ACHN (cell line): ENCODE data around the gene C11orf21.

Source experiments
- DNase-seq: peaks from one replicate; pipeline ENCODE4 v3.0.0-alpha.2; 2015
- in situ Hi-C: cut with HindIII; loops from 2 replicates; pipeline ENCODE4 v1.10.0; 2017; ENCODE audit warnings: low sequenced_read_pairs, low pct_ligation_motif_present, low pct_unique_long_range_greater_than_20kb

Gene C11orf21

DNA sequence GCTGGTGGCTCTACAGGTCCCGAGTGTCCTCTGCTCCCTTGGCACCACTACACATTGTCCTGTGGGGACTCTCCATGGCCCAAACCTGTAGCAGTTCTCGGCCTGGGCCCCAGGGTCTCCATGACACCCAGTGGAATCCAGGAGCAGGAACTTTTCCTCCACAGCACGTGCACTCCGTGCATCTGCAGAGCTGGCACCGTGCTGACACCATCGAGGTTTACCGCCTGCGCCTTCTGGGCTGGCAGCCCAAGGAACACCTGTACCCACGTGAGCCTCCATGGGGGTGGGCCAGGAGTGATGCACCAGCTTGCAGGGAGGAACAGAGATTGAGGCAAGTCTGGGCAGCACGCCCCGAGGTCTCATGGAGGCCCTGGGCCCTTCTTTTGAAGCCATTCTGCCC, 25.3 kb upstream of the C11orf21 start:
- in situ Hi-C loops, result no loop called here
- no peak for DNase-seq

DNA sequence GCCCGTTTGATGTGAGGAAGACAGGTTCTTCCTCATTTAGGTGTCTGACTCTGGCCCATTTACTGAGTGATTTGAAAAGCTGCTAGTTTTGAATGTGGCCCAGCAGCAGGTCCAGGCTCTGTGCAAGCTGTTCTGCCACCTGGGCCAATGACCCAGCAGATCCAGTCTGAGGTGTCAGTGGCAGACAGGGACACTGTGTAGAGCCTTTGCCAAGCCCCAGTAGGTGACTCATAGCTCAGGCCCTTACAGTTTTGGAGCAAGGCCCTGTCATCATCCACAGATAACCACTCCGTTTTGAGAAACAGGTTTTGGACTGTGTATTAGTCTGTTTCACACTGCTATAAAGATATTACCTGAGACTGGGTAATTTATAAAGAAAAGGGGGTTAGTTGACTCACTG, 24.0 kb upstream of the C11orf21 start:
- no peak for DNase-seq
- in situ Hi-C loops, result no loop called here

DNA sequence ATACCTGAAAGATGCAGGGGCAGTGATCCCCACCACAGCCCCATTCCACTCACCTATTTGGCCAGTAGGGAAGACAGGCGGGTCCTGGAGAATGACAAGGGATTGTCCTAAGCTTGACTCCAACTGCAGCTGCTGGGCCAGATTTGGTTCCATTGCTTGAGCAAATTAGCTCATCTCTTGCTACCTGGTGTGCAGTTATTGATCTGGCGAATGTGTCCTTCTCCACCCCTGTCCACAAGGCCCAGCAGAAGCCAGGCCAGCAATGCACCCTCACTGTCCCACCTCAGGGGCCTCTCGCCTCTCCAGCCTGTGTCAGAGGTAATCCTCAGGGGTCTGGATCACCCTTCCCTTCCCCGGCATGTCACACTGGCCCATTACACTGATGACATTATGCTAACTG, 23.4 kb upstream of the C11orf21 start:
- DNase-seq, result no peak
- in situ Hi-C loops, result no loop called here

DNA sequence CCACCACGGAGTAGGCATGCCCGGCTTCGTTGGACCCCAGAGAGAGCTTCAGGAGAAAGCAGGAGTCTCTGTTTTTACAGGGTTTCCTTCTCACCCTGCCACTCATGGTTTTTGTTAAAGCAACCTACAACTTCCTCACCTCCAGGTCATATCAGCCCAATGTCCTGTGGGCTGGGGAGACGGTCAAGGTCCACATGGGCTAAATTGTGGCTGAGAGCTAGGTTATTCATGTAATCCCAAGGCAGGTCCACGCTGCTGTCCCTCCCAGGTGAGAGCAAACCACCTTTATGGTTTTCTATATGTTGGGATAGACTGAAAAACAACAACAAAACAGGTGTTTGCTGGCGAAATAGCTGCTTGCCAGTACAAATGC, 19.6 kb upstream of the C11orf21 start:
- DNase-seq, result no peak
- in situ Hi-C loops, result no loop called here

DNA sequence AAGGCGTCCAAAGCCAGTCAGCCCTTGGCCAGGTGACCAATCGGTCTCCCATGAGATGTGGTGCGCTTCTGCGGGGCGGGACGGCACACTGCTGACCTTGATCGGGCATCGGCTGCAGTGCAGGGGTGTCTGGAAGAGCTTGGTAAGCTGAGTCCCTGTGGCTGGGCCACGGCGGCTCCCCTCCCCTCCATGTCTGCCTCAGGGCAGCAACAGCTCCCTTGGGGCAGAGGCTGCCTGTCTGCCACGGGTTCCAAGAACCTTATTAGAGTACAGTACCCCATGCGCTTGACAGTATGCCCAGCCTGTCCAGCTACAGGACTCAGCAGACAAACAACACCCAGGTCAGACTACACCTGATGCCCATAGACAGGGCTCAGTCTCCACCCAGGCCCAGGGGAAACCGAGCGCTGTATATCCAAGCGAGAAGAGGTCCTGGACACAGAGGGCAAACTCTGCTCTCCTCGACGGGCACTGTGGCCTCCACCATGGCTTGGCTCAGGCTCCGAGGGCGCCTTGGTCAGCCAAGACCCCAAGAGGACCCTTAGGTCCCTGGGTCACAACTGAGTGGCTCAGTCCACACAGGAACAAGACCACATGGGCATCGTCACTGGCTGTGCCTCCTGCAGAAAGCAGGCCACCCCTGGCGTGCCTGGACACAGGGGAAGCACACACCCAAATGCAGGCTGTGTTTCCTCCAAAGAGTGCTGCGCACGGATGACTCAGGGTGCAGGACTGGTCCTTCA, 19.0 kb upstream of the C11orf21 start:
- in situ Hi-C loops, result no loop called here
- DNase-seq, result no peak

DNA sequence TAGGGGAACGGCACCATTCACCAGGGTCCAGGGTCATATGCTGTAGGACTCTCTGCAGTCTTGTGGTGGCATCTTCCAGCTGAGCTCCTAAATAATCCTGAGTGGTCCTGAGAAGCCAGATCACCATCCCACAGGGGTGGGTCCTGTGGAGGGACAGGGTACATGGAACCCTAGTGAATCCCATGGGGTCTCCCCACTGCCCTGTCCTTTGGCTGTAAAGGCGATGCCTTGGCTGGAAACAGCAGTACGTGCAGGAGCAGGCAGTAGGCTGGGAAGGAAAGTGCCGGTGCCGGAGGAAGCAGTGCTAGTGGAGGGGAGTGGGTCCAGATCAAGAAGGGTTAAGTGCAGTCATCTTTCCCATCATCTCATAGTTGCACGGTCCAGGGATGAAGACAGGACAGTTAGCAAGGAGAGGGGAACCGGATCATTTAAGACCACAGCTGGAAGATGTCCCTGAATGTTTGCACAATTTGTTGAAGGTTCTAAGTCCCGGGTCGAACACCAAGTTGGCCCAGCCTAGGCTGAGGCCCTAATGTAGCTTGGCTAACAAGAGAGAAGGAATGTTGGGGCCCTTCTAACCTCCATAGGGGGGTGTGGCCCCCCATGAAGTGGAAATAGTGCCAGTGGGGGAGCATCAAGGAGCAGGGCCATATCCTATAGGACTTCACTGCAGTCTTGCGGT, 18.2 kb upstream of the C11orf21 start:
- in situ Hi-C loops, result no loop called here
- DNase-seq, result no peak

DNA sequence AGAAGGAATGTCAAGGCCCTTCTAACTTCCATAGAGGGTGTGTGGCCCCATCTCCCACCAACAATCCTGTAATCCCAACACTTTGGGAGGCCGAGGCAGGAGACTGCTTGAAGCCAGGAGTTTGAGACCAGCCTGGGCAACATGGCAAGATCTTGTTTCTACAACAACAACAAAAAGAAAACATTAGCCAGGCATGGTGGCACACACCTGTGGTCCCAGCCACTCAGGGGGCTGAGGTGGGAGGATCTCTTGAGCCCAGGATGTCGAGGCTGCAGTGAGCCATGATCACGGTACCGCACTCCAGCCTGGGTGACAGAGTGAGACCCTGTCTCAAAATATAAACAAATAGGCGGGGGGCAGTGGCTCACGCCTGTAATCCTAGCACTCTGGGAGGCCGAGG, 17.0 kb upstream of the C11orf21 start:
- no peak for DNase-seq
- in situ Hi-C loops, result no loop called here

DNA sequence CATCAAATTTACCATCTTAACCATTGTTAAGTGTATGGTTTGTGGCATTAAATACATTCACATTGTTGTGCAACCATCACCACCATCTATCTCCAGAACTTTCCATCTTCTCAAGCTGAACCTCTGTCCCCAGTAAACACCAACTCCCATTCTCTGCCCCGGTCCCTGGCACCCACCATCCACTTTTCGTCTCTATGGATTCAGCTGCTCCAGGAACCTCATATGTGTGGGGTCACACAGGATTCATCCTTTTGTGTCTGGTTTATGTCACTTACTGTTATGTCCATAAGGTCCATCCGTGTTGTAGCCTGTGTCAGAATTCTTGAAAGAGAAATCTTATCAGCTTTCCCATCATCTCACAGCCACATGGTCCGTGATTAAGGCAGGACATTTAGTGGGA, 16.4 kb upstream of the C11orf21 start:
- in situ Hi-C loops, result no loop called here
- DNase-seq, result no peak

DNA sequence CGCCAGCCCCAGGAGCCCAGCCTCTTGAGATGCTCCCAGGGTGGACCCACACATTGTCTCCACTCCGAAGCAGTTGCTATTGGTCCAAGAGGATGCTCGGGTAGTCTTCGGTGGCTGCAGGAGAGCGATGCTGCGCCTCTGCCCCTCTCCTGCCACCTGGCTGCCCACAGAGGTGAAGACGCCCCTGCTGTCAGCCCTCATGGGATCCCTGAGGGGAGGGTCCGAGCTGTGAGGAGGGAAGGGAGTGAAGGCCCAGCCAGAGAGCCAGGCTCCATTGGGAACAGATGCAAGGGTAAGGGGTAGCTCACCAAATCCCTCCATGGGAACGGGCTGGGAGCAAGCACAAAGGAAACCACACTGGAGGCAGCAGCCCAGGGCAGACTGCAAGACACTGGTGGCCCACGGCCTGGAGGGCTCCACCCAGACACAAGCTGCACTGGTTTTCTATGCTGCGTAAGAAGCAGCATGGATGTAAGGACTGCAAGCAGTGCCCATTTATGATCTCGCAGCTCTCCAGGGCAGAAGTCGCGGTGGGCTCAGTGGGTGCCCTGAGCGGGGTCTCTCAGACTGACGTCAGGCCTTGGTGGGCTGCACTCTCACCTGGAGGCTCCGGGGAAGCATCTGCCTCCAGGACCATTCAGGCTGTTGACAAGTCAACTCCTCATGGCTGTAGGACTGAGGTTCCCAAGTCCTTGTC, 15.8 kb upstream of the C11orf21 start:
- DNase-seq, result no peak
- in situ Hi-C loops, result no loop called here

DNA sequence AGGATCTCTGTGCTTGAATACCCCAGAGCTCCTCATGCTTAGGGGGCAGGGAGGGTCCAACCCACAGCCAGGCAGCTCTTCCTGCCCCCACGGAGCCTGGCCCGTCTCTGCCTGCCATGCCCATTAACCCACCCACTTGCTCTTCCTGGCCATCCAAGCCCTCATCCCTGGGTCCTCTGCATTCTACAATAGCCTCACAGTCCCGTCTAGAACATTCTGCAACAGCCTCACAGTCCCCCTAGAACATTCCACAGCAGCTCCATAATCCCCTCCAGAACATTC, 15.2 kb upstream of the C11orf21 start:
- DNase-seq, result no peak
- in situ Hi-C loops, result no loop called here

DNA sequence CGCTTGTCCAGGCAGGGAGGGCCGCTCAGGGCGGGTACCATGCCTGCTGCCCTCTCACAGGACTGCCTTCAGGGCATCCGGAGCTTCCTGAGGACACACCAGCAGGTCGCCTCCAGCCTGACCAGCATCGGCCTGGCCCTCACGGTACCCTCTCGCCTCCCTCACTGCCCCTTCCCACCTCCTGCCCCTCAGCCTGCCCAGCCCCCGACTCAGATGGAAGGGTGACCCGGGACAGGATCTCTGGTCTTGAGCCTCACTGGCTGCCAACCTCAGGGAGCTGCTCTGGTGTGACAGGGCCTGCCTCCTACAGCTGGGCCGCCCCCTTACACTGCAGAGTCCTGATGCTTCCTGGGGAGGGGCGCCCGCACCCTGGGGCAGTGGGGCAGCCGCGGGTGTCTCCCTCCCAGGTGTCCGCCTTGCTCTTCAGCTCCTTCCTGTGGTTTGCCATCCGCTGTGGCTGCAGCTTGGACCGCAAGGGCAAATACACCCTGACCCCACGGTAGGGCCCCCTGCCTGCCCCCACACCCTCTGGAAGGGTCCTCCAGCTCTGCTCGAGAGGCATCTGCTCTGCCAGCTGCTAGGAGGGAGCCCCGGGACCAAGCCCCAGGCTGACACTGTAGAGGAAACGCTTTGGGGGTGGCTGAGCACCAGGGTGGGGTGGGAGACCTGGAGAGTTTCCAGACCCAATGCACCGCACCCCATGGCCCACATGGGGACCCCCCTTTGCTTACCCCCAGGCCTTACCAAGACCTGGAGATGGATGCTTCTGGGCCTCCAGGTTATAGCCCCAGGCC, 14.6 kb upstream of the C11orf21 start:
- DNase-seq, result no peak
- in situ Hi-C loops, result no loop called here

DNA sequence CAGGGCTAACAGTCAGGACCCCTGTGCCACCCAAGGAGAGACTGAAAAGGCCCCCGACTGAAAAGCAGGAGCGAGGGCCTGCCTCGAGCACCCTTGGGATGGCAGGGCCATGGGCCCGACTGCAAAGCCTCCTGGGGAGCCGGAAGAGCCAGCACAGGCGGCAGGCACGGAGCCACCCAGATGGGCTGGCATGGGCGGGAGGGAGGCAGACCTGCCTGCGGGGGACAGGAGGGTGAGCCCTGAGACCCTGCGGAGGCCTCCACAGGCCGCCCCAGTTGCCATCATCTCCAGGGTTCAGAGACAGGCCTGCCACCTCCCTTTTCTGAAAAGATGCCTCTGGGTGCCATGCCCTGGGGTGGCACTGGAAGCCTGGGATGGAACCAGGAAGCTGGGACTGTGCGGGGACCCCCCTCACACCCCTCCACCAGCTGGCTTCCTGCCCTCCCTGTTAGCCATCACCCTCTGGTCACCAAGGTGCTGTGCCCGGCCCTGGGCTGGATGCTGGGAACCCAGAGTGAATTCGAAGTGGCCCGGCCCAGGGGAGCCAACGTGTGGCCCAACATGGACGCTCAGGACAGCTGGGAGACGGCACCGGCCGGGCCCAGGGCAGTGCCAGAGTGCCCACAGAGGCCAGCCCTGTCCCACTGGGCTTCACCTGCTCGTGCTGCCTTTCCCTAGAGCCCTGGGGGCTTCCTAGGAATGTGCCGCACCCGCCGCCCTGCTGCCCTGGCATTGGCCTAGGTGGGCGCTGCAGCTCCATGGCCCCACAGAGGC, 13.9 kb upstream of the C11orf21 start:
- DNase-seq, result no peak
- in situ Hi-C loops, result no loop called here

DNA sequence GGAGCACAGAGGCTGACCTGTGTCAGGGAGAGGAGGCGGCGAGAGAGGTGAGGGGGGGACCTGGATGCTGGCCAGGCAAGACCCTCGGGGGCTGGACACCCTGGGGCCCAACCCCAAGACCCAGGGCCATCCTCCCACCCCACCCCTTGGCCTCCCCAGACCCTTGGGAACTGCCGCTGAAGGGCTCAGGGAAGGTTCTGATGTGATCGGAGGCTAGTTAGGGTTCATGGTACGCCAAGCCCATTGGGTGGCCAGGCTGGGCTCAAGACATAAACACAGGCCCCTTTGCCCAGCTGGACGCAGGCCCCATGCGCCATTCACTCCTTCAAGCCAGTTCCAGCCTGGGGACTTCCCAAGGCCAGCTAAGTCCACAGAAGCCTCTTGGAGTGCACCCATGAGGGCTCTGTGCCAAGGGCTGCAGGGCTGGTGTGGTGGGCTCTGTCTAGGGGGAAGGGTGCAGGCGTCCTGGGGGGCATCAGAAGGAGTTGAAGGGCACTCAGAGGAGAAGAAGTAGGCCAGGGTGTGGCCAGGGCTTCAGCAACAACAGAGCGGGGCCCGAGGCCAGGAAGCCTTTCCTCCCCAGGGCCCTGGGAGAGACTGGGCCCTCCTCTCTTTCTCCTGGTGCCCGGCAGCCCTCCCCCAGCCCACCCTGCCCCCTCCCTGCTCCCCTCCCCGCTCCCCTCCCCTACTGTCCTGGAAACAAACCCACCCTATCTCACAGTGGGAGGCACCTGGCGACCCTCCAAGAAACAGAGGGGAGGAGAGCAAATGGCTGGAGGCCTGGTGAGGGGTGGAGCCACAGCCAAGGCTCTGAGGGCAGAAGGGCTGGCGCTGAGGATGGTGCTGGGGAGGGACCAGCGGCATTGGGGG, 13.0 kb upstream of the C11orf21 start:
- in situ Hi-C loops, result no loop called here
- DNase-seq, result no peak

DNA sequence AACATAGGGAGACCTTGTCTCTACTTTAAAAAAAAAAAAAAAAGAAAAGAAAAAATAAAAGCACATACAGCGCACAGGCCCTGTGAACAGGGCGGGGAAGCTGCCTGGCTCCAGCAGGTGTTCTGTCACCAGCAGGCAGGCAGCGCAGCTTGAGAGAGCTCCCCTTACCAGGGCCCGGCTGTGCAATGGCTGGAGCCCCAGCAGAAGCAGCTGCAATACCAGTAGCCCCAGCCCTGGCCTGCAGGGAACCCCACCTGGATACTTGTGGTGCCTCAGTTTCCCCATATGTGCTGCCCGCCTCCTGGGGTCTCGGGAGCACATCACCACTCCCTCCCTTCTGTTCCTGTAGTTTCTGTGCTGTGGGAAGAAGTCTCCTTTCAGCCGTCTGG, 12.4 kb upstream of the C11orf21 start:
- in situ Hi-C loops, result no loop called here

DNA sequence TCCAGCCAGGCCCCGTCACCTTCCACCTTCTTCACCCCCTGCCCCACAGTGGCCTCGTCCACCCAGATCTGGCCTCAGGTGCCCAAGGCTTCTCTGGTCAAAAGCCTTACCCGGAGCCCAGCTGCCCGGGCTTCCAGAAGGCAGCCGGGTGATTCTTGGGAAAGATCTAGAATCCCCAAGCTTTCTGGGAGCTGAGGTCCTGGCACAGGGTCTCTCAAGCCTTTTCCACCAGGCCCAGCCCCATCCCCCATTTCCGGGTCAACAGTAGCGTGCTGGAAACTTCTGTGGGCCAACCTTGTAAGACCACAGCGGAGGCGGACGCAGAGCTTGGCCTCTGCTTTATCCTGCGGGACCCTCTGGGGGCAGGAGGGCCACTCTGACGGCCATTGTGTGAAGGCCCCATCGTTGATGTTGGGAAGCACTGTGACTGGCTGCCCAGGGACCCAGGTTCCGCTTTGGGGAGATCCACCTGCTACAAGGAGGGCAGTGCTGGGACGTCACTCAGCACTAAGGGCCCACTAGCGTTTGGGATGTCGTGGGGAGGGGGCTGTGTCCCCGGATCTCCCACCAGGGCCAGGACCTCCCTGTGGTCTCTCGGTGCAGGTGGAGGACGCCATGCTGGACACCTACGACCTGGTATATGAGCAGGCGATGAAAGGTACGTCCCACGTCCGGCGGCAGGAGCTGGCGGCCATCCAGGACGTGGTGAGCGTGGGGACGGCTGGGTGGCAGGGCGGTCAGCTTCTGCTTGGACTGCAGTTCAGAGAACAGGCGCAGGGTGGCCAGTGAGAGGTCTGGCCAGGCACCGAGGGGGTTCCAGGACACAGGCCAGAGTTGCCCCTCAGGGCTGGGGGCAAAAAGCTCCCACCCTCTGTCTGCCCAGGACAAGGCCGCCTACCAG, 11.6 kb upstream of the C11orf21 start:
- in situ Hi-C loops, result no loop called here
- DNase-seq, result no peak

More for the DNA sequence above, 12.4 kb upstream of the C11orf21 start:
- no peak for DNase-seq

DNA sequence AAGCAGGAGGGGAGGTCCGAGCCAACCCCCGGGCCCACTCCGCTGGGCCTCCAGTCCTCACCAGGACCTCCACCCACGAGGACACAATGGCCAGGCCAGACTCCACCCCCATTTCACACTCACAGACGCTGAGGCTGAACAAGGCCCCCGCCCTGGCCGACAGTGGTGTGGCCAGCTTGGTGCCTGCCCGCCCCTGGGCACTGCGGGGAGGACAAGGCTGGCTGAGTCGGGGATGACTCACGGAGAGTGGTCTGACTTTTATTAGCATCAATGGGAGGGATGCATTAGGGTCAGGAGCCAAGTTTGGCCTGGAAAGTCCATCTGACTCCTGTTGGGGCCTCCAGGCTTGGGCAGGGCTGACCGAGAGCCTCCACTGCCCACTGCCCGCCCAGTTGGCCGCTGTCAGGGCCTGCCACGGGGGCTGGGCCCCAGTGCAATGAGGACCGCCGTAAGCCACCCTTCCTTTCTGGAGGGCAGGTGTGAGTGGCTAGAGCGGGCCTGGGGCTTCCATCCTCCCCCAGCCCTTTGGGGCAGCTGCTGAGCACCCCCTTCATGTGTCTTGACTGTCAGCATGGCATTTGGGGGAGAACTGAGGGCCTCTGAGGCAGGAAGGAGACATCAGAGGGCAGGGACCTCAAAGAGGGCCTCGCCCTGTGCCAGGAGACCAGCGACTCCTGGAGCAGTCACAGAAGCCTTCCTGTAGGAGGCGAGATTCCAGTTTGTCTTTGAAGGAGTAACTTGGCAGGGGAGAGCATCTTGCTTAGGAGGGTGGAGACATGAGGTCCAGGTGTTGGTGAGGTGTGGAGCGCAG, 10.7 kb upstream of the C11orf21 start:
- in situ Hi-C loops, result no loop called here
- no peak for DNase-seq
